ENCODE measurements around the gene CEP85.

CEP85 gene, protein sequence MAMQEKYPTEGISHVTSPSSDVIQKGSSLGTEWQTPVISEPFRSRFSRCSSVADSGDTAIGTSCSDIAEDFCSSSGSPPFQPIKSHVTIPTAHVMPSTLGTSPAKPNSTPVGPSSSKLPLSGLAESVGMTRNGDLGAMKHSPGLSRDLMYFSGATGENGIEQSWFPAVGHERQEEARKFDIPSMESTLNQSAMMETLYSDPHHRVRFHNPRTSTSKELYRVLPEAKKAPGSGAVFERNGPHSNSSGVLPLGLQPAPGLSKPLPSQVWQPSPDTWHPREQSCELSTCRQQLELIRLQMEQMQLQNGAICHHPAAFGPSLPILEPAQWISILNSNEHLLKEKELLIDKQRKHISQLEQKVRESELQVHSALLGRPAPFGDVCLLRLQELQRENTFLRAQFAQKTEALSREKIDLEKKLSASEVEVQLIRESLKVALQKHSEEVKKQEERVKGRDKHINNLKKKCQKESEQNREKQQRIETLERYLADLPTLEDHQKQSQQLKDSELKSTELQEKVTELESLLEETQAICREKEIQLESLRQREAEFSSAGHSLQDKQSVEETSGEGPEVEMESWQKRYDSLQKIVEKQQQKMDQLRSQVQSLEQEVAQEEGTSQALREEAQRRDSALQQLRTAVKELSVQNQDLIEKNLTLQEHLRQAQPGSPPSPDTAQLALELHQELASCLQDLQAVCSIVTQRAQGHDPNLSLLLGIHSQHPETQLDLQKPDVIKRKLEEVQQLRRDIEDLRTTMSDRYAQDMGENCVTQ

DNA sequence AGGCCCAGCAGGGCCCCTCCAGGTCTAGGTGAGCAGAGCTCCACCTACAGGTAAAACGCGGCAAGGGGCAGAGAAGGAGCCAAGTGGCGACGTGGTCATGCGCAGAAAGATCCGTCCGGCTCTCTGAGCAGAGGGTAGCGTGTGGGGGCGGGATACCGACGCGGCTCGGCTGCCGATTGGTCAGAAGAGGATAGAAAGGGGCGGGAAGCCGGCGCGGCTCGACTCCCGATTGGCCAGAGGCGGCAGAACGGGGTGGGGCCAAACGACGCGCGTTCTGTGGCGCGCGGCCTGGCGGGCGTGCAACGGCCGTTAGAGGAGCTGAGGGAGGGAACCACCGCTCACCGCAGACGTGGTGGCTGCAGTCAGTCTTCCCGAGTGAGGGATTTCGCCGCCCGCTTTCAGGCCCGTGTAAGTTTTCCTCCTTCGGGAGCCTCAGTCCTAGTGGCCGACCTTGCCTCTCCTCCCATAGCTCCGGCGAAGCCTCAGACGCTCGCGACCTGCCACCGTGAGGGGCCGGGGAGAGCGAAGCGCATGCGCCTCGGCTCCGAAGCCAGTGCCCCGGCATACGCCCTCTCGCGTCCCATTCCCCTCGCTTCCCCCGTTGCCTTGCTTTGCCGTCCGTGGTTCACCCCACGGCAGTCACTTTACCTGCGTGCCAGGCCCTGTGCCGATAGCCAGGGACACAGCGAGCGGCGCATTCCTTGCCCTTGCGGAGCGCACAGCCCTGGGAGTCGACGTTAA lies at the start of gene CEP85:
CEP85 (plus strand) TSS at position 298 of the 741 bp plus-strand sequence. CDS start 5,584 bp downstream, outside the sequence.
- DNase-seq (ENCODE audit: low read depth in 2 of 2) = peak; percentile 93 to 94

DNA sequence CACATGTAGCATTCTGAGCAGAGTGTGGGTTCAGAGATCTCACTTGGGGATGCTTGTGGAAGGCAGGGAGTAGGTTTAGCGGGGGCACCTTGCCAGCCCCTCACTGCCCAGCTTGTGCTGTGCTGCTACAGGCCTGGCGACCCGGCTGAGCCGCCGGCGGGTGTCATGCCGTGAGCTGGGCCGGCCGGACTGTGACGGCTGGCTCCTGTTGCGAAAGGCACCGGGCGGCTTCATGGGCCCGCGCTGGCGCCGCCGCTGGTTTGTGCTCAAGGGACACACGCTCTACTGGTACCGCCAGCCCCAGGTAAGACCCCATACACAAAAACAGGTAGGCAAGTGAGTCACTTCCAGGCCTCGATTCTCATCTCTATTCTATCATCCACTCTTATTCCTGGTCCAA lies 49.1 kb upstream of the CEP85 start:
- no peak for DNase-seq (ENCODE audit: low read depth in 2 of 2)

DNA sequence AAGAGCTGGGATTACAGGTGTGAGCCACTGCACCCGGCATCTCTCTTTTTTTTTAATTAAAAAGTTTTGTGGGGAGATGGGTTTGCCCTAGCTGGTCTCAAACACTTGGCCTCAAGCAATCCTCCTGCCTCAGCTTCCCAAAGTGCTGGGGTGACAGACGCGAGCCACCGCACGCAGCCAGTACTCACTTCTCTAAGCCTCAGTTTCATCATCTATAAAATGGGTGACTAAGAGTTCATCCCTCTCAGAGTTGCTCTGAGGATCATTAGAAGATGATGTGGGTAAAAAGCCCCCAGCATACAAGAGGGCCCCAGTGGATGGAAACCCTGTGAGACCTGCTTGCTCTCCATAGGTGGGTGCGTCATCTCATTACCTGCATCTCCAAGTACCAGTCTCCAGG lies 46.1 kb upstream of the CEP85 start:
- no peak for DNase-seq (ENCODE audit: low read depth in 2 of 2)

DNA sequence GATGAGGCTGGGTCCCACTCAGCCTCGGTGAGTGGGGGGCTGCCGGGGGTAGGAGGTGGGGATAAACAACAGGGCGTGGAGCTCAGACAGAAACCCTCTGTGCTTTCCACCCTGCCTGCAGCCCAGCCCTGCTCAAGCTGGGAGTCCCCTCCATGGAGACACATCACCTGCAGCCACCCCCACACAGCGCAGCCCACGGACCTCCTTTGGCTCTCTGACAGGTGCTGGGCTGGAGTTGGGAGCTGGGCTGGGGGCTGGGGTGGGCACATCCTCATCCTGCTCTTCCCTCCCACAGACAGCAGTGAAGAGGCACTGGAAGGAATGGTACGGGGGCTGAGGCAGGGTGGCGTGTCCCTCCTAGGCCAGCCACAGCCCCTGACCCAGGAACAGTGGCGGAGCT lies 45.5 kb upstream of the CEP85 start:
- no peak for DNase-seq (ENCODE audit: low read depth in 2 of 2)

DNA sequence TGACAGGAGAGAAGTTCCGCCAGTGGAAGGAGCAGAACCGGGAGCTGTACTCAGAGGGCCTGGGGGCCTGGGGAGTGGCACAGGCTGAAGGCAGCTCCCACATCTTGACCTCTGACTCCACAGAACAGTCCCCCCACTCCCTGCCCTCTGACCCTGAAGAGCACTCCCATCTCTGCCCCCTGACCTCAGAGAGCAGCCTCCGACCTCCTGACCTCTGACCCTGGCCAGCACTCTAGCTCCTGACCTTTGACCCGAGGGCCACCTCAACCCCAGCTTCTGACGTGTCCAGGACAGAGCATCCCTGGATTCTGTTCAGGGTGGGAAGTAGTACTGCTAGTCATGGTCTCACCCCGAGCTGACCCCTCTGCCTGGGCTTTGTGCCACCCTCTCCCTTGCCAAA lies 44.7 kb upstream of the CEP85 start:
- DNase-seq (ENCODE audit: low read depth in 2 of 2) = no peak

DNA sequence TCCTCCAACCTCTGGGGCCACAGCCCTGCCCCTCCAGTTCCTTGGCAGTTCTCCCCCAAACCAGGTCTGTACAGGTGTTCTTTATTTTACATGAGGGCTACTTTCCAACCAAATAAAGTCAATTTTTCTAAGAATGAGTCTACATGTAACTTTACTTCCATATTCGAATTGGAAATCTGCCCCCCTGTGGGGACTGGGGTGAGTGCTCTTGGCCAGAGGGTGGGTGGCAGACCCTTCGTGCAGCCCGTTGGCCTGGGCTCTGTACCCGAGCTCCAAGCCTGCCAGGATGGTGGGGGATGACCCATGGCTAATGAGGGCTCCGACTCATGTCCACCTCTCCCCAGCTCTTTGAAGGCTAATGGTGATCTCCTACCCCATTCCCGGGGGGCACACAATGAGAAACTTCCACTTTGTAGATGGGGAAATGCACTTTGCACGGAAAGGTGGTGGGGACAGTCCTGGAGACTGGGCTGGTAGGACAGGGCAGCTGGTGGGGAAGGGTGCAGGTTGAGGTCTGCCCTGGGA lies 44.2 kb upstream of the CEP85 start:
- DNase-seq (ENCODE audit: low read depth in 2 of 2) = no peak

DNA sequence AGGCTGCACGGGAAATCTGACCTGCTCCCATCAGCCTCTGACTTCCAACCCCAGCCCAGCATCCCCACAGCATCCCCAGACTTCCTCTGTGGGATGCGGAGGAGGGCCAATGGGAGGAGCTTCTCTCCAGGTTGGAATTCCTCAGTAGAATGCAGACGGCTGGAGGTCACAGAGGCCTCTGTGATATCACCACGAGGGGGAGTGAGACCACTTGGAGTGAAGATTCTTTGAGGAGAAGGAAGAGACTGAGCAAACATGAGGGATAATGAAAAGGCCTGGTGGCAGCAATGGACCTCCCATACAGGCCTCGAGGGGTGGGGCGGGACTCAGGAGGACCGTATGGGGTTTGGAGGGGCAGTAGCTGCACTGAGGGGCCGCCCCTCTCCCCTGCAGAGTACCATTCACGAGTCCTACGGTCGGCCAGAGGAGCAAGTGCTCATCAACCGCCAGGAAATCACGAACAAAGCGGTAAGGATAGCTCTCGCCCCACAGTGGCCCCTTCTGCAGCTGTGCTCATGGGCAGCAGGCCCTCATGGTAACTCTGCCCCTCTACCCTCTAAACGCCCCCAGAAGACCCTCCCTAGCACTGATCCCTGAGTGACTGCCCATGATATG lies 43.5 kb upstream of the CEP85 start, which contains the start of gene CATSPER4:
CATSPER4 (plus strand) TSS at position 230 of the 615 bp plus-strand sequence; CDS start at position 256, 26 bp downstream.
- peak in 1 of 2 experiments; percentile 3 for DNase-seq (ENCODE audit: low read depth in 2 of 2)

DNA sequence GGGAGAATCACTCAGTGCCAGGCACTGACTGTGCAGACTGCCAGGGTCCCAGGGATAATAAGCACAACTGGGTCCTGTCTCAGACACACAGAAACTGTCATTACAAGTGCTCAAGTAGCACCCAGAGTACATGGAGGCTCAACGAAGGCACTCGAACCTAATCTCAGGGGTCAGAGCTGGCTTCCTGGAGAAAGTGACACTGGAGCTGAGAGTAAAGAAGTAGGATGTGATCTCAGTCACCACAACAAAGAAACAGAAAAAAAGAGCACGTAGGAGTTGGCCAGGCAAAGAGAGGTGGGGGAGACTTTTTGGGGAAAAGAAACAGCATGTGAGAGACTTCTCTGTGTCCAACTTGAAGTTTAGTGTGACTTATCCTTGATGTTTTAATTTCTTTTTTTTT lies 42.3 kb upstream of the CEP85 start:
- no peak for DNase-seq (ENCODE audit: low read depth in 2 of 2)

DNA sequence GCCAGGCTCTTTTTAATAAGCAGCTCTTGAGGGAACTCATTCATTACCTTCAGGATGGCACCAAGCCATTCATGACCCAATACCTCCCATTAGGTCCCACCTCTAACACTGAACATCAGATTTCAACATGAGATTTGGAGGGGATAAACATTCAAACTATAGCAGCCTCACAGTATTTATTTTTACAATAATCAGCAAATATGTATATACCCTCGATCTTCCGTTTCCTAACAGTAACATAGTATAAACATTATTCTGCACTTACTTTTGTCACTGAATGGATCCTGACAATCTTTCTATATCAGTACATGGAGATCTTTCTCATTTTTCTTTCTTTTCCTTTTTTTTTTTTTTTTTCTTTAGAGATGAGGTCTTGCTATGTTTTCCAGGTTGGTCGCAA lies 38.2 kb upstream of the CEP85 start:
- DNase-seq (ENCODE audit: low read depth in 2 of 2) = no peak

DNA sequence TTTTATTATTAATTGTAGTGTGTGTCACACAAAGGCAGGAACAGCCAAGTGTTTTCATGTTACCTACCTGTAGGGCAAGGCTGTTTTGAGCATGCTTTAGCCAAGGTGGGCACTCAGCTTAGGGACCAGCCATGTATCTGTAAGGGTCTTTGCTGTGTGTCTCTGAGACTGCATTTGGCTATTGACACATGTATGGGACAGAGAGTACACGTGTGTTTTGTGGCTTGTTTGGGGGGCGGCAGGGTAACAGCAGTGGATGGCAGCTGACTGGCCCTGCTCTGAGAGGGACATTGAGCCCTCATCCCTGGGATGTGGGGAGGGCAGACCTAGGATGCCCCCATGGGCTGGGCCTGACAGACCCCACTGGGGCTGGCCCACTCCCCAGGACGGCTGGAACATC lies 36.7 kb upstream of the CEP85 start:
- DNase-seq (ENCODE audit: low read depth in 2 of 2) = no peak

DNA sequence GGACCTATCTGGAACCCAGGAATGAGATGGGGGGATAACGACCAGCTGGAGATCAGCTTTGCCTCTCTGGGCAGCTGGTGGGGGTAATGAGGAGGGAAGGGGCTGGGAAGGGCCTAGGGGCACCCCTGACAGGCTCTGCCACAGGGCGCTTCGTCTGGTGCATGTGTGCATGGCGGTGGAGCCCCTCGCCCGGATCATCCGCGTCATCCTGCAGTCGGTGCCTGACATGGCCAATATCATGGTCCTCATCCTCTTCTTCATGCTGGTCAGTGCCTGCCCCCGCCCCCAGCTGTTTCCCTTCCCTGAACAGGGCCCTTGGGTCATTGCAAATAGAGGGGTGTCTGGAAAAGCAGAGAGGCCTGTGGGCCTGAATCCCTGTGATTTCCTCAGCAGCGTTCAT lies 36.2 kb upstream of the CEP85 start:
- DNase-seq (ENCODE audit: low read depth in 2 of 2) = no peak

DNA sequence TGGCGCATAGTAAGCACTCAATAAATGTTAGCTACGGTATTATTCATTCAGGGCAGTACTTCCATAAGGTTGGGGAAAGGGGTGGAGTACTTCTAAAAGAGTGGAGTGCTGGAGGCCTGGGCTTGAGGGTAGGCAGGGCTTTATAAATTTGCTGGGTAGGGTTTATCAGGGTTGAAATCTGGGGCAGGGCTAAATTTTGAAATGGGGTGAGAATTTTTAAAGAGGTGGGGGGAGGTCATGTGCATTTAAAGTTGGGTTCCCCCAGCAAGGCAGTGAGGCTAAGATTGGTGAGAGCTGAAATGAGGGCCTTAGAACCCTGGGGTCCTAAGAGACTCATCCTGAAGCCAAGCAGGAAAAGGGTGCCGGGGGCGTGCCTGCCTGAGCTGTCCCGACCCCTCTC lies 33.6 kb upstream of the CEP85 start:
- DNase-seq (ENCODE audit: low read depth in 2 of 2) = no peak

DNA sequence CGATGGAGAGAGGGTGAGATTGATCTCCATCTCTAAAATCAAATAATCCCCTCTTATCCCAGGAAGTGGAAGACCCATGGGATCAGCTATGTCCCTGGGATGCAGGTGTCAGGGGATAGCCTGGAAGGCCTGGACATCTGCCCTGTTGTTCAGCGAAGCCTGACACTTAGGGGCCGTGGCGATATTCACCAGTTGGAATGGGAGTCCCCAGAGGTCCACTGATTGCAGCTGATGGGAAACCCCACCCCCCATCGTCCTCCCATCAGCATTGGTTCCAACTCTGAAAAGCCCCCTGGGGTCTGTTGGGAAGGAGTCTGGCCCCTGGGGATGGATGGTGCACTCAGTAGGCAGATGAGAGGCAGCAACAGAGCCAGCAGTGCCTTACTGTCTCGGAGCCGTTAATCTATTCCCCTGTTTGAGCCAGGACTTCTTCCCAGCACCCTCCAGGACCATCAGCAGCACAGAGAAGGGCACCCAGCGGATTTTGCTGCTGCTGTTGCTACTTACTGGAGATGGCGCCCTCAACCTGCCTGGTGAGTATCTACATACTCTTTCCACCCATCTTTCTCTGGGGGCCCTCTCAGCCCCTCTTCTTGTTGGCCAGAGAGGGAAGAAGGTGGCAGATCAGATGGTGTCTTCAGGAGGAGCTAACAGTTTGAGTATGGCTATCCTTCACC lies 30.2 kb upstream of the CEP85 start:
- DNase-seq (ENCODE audit: low read depth in 2 of 2) = no peak

DNA sequence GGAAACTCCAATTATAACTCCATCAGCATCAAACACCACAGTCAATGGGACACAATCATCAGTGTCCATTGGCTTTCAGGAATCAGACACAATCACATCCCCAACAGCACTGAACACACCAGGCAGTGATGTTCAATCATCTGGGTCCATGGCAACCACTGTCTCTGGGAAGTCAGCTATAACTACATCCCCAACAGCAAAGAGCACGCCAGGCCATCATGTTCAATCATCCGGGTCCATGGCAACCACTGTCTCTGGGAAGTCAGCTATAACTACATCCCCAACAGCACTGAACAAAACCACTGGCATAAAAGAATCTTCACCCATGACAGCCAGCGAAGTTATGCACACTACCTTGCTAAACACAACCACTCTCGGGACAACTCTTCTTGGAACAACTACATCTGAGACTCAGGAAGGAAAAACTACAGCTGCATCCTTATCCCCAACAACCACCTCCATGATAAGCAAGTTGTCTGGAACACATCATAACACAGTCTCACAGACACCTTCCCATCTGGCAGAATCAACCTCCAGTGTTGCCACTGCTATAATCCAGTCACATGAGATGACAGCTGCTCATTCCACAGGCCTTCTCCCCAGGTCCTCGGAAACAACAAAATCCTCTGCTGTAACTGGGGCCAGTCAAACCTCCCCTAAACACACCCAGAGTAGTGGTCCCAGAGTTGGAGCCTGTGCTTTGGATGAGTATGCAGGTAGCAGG lies 23.7 kb upstream of the CEP85 start:
- no peak for DNase-seq (ENCODE audit: low read depth in 2 of 2)

DNA sequence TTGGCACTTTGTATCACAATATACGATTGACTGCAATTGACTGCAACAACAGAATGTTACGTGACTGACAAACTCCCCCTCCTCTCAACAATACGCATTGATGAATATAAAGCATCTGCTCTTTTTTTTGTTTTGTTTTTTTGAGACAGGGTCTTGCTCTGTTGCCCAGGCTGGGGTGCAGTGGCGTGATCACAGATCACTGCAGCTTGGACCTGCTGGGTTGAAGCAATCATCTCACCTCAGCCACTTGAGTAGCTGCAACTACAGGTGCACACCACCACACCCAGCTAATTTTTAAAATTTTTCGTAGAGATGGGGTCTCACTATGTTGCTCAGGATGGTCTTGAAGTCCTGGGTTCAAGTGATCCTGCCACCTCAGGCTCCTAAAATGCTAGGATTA lies 21.3 kb upstream of the CEP85 start:
- DNase-seq (ENCODE audit: low read depth in 2 of 2) = no peak

DNA sequence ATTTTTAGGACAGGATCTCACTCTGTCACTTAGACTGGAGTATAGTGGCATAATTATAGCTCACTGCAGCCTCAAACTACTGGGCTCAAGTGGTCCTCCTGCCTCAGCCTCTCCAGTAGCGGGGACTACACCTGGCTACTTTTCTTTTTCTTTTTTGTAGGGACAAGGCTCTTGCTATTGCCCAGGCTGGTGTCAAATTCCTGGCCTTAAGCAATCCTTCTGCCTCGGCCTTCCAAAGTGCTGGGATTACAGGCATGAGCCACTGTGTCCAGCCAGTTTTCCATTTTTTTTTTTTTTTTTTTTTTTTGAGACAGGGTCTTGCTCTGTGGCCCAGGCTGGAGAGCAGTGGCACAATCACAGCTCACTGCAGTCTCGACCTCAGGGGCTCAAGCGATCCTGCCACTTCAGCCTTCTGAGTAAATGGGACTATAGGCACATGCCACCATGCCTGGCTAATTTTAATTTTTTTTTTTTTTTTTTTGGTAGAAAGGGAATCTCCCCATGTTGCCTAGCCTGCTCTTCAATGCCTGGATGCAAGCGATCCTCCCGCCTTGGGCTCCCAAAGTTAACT lies 20.6 kb upstream of the CEP85 start:
- no peak for DNase-seq (ENCODE audit: low read depth in 2 of 2)

DNA sequence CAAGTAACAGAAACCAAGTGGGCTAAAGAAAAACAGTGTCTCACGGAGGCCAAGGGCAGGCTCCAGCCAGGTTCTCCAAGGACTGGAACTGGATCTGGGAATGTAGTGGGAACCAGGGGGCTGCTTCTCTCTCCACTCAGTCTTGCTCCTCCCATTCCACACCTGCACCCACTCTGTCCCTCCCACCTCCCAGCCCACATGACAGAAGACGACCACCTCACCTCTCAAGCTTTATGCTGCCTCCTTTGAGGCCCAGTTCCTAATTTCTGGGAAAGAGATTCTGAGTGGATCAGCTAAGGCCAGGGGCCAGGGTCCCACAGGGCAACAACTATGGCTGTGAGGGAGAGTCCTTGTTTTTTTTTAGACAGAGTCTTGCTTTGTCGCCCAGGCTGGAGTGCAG lies 18.8 kb upstream of the CEP85 start:
- no peak for DNase-seq (ENCODE audit: low read depth in 2 of 2)

DNA sequence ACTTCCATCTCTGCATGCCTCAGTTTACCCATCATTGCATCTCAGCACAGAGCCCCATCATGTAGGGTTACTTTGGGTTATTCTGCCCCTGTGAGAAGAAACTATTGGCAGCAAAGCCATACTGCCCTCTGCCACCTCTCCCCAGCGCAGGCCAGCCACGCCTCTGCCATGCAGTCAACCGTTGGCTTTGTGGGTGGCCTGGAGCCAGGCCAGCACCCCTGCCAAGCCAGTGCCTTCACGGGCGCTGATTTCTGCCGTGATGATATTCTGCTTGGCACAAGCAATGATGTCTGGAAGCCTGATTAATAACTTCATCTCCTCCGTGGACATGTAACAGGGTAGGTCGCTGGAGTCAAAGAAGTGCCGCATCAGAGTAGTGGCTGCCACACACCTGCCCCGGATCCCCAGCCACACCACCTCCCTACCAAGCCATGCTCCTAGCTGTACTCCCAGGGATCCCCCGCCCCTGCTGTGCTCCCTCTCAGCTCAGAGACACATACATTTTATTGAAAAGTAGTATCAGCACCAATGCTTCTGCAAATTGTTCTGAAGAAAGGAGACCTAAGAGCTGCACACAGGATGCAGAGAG lies 15.0 kb upstream of the CEP85 start:
- no peak for DNase-seq (ENCODE audit: low read depth in 2 of 2)

DNA sequence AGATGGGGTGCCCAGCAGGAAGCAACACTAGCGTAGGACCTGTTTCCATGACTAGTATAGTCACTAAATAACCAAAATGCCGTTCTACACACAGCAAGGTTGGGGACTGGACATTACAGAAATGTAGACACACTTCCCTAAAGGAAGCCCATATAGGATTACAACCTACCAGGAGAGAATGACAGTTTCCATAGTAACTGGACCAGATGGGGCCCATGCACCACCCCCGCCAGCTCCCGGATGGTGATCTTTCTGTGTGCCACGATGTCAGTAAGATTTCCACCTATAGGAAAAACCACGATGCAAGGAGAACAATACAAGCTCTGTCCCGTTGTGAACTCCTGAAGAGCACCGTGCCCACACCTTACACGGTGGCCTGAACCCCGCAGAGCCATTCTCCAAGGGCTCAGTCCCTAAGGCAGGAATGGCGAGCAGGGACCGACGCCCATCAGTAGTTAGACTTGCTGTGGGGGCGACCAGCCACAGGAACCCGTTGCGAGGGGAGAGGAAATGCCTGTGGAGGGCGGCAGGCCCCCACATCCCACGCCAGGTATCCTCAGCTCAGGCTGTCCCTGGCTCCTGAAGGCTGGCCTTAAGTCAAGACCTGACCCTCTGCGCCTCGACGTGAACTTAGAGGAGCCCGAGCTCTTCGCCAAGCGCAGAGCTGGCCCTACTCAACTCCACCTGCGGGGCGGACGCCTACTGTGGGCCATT lies 13.6 kb upstream of the CEP85 start:
- no peak for DNase-seq (ENCODE audit: low read depth in 2 of 2)
